Adrenal gland (tissue), 12 donors: ENCODE results near the gene LSM14A. TPM values are rescaled to one million over a fixed set of nuclear protein-coding genes. Genes with fewer than 3 reads are reported as not detected.
A peak's percentile ranks its signal among the peaks of the same experiment; 100 is the strongest.

Experiments
- DNase-seq, 7 donors: peaks; one replicate each; pipeline ENCODE4 v3.0.0-alpha.2; 2019 to 2020
- H3K27ac ChIP-seq, 5 donors: fragments of 200-600 bp; sonication (generic) in 4 of 5; 1 replicate in 3 of 5; 2 replicates in 2 of 5; pipeline versions ENCODE4 v1.5.1 to v1.8.0; 2016 to 2020; ENCODE audit warnings: mild to moderate bottlenecking in 1 of 5
- H3K27me3 ChIP-seq: fragments of 200-600 bp; 2 replicates; pipeline ENCODE4 v1.8.0; 2021
- H3K36me3 ChIP-seq, 2 donors: fragments of 200-600 bp; replicated peaks in 1 of 2; 1 replicate in 1 of 2; 2 replicates in 1 of 2; pipeline versions ENCODE4 v1.5.1 to v1.8.0; 2018 to 2022
- H3K4me1 ChIP-seq, 2 donors: fragments of 200-600 bp; replicated peaks in 1 of 2; 1 replicate in 1 of 2; 2 replicates in 1 of 2; pipeline versions ENCODE4 v1.5.1 to v1.8.0; 2018 to 2021
- H3K4me3 ChIP-seq, 4 donors: fragments of 200-600 bp; sonication (generic) in 3 of 4; one replicate each; pipeline ENCODE4 v1.5.1; 2016 to 2018
- H3K9me3 ChIP-seq, 3 donors: fragments of 200-600 bp; sonication (generic) in 1 of 3; replicated peaks in 1 of 3; 1 replicate in 2 of 3; 2 replicates in 1 of 3; pipeline versions ENCODE4 v1.5.1 to v1.8.0; 2016 to 2021
- POLR2A ChIP-seq, 2 donors: fragments of 450-650 bp; IDR thresholded peaks; one replicate each; pipeline ENCODE4 v1.6.1; 2017; ENCODE audit warnings: antibody characterized with exemption in 2 of 2, mild to moderate bottlenecking in 2 of 2, moderate library complexity in 1 of 2
- WGBS, 4 donors: extraction: QIAGEN DNeasy Blood & Tissue Kit in 2 of 4; methylation state at CpG; one replicate each; pipeline versions ENCODE4 v1.1.5 to v1.1.7; 2013 to 2017; 5-methylcytosine and 5-hydroxymethylcytosine counted together
- intact Hi-C, 2 donors: fragments of 100-400 bp; cut with DNase I; formaldehyde crosslinking; loops; one replicate each; pipeline versions ENCODE4 v1.14.1 to v1.15.0; 2022 to 2023
- polyA plus RNA-seq, 3 donors: library from polyadenylated mRNA; stranded (reverse); fragments of 200-250 nt in 2 of 3; fragments of 350-450 nt in 1 of 3; fragmentation: Illumina TruSeq in 1 of 3; extraction: RNeasy Lipid Tissue Mini Kit (QIAGEN cat#74804) in 1 of 3; gene quantifications; one replicate each; pipeline ENCODE4 v1.2.3, GENCODE V29; 2013 to 2014
- total RNA-seq, 9 donors: library from RNA; depleted of rRNA in 4 of 9; stranded (reverse); fragments of >200 nt in 4 of 9; fragments of 120-200 nt in 1 of 9; fragmentation: NEBNext Ultra II Directional in 1 of 9; extraction: Animal tissue kit (Norgen Biotek cat#: 25700) in 1 of 9; gene quantifications; one replicate each; pipeline versions ENCODE4 v1.1.0 to v1.2.4, GENCODE V29; 2013 to 2023
- TF ChIP-seq, protein P1 (sequence below), 6 experiments: fragments of 450-650 bp in 4 of 6; fragments of 200-600 bp in 2 of 6; sonication (generic) in 1 of 6; IDR thresholded peaks; 1 replicate in 5 of 6; 2 replicates in 1 of 6; pipeline versions ENCODE4 v1.5.1 to v1.8.0; 2016 to 2021; ENCODE audit warnings: antibody characterized with exemption in 6 of 6, mild to moderate bottlenecking in 2 of 6, moderate library complexity in 1 of 6
- donor health status: healthy with polysubstance abuse.
- donor health status: Bipolar disorder and iron deficiency.
- donor health status: DM: yes; HTN: yes; CAD: no.
- donor health status: DM: no; HTN: no; CAD: no.
- donor health status: DM: no; HTN: no; CAD: no.
- donor health status: DM: yes; HTN: yes; CAD: no.

Gene LSM14A
- total and polyA plus RNA-seq, 12 donors: 44.5 to 130 (median 84.6) TPM

DNA sequence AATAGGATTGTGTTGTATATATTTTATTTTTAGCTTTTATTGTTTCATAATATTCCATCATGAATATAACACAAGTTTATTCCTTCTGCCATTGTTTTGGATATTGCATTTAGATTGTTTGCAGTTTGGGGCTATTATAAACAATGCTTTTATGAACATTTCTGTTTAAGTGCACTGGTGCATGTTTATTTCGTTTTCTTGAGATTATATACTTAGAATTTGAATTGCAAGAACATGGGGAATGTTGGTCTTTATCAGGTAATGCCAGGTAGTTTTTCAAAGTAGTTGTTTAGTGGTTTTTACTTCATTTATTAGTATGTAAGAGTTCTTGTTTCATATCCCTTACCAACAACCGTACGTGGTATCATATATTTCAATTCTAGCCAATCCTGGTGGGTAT is 4.3 kb downstream of the LSM14A start:
- WGBS, 4 donors: 43 to 59% (median 50%) methylated on average over 3 of the region's 3 CpGs
- no peak overlapping the region for H3K27ac ChIP-seq
- no peaks in the 10 kb centered on the region for H3K9me3 ChIP-seq
- DNase-seq: no peak
- intact Hi-C loops: no loop called here
- H3K36me3 ChIP-seq: no peaks in the 10 kb centered on the region
- no peaks in the 10 kb centered on the region for H3K27me3 ChIP-seq
- peaks cover 56 to 79% of the 10 kb centered on the region in 2 donors for H3K4me1 ChIP-seq
- TF ChIP-seq POLR2A (IDR thresholded peaks at IDR 0.05): no peak
- TF ChIP-seq, protein P1, sequence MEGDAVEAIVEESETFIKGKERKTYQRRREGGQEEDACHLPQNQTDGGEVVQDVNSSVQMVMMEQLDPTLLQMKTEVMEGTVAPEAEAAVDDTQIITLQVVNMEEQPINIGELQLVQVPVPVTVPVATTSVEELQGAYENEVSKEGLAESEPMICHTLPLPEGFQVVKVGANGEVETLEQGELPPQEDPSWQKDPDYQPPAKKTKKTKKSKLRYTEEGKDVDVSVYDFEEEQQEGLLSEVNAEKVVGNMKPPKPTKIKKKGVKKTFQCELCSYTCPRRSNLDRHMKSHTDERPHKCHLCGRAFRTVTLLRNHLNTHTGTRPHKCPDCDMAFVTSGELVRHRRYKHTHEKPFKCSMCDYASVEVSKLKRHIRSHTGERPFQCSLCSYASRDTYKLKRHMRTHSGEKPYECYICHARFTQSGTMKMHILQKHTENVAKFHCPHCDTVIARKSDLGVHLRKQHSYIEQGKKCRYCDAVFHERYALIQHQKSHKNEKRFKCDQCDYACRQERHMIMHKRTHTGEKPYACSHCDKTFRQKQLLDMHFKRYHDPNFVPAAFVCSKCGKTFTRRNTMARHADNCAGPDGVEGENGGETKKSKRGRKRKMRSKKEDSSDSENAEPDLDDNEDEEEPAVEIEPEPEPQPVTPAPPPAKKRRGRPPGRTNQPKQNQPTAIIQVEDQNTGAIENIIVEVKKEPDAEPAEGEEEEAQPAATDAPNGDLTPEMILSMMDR (IDR thresholded peaks at IDR 0.05): no peak
- peak overlapping the region in 1 of 4 donors; percentile 17 for H3K4me3 ChIP-seq

DNA sequence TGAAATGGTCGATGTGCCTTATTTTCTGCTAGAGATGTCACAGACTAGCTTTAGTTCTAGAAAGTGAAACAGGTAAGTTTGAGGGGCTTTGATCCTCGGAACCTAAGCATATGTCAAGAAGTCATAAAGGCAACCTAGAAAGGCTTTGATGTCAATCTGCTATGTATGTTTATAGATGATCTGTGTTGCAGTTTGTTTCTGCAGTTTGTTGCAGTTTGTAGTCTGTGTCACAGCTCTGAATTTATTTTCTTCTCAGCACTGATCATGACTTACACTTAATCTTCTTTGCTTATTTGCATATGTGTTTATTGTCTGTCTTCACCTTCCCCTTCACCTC is 5.9 kb downstream of the LSM14A start:
- TF ChIP-seq POLR2A (IDR thresholded peaks at IDR 0.05): no peak
- TF ChIP-seq, protein P1 (IDR thresholded peaks at IDR 0.05): no peak
- Histone ChIP-seq H3K27ac (no peak overlapping the region), H3K9me3 (no peaks in the 10 kb centered on the region), H3K4me3 (peak overlapping the region in 1 of 4 donors; percentile 12), H3K36me3 (no peaks in the 10 kb centered on the region), H3K4me1 (peaks cover 59 to 92% of the 10 kb centered on the region in 2 donors), H3K27me3 (no peaks in the 10 kb centered on the region)
- DNase-seq: no peak
- intact Hi-C loops: no loop called here
- 46 to 61% (median 56%) methylated on average over 2 of the region's 2 CpGs for WGBS, 4 donors

DNA sequence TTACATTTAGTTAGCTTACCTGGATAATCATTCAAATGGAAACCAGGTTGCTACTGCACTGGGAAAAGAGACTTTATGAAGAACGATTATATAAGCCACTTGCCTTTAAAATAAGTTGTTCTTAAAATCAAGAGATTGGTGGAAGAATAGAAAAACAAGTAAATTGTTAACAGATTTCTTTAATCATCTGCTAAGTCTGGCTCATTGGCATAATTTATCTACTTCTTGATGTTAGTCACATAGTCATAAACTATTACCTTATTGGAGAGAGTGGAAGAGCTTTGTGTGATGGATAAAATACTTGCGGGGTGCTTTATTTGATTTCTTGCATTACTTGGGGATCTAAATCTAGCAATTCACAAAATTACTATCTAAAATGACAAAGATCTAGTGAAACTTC is 6.8 kb downstream of the LSM14A start:
- Histone ChIP-seq H3K36me3 (no peaks in the 10 kb centered on the region), H3K4me3 (no peak overlapping the region), H3K27ac (peak overlapping the region in 1 of 5 donors; percentile 10), H3K4me1 (peaks cover 51 to 95% of the 10 kb centered on the region in 2 donors), H3K9me3 (no peaks in the 10 kb centered on the region), H3K27me3 (no peaks in the 10 kb centered on the region)
- intact Hi-C loops: no loop called here
- 33 to 56% (median 44%) methylated on average over 2 of the region's 2 CpGs for WGBS, 4 donors
- no peak for DNase-seq
- TF ChIP-seq, protein P1 (IDR thresholded peaks at IDR 0.05): no peak
- no peak for TF ChIP-seq POLR2A (IDR thresholded peaks at IDR 0.05)

DNA sequence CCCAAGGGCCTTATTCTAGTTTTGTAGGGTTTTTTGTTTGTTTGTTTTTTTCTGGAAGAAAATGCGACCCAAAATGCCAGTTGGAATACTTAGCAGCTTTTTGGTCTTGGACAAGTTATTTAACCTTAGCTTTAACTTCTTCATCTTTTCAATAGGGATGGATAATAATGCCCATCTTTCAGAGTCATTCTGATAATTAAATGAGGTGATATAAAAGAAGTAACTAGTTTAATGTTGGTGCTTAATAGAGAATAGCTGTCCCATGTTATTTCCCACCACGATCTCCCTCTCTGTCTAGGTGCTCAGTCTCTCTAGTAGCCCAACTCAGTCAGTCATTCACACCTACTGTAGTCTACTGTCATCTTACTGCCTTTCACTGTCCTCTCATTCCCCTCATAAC is 8.0 kb downstream of the LSM14A start:
- no peak for TF ChIP-seq POLR2A (IDR thresholded peaks at IDR 0.05)
- TF ChIP-seq, protein P1 (IDR thresholded peaks at IDR 0.05): no peak
- intact Hi-C loops: no loop called here
- Histone ChIP-seq H3K4me3 (no peak overlapping the region), H3K4me1 (peaks cover 47 to 95% of the 10 kb centered on the region in 2 donors), H3K9me3 (no peaks in the 10 kb centered on the region), H3K27ac (no peak overlapping the region), H3K36me3 (no peaks in the 10 kb centered on the region), H3K27me3 (no peaks in the 10 kb centered on the region)
- DNase-seq: no peak
- WGBS, 4 donors: 91 to 100% (median 93%) methylated on average over 2 of the region's 2 CpGs
